GM19463 (cell line): ENCODE results near the gene GPBP1L1.
"Not testable (repeated sequence)": the region's sequence is repeated elsewhere in the genome, so short reads cannot be mapped to it uniquely, and the experiment has no call there.

Source experiments
- ATAC-seq: cut with Tn5 transposase; IDR thresholded peaks from one replicate; pipeline ENCODE4 v1.9.1; 2021; ENCODE audit warnings: mild to moderate bottlenecking, moderate library complexity; ENCODE audit not compliant: unreplicated experiment

The GPBP1L1 gene

DNA sequence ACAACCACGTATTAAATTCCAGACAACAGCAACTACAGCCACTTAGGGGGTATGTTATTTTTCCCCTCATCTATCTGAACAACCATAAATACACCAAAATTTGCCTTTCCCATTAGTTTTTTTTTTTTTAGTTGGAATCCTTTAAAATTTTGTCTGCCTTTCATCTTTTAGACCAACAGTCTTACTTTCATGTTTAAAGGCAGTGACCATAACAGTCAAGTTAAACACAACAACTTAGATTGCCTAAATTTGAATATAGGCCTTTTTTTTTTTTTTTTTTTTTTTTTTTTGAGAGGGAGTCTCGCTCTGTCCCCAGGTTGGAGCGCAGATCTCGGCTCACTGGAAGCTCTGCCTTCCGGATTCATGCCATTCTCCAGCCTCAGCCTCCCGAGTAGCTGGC is 3.4 kb downstream of the GPBP1L1 start:
- ATAC-seq, result no peak

DNA sequence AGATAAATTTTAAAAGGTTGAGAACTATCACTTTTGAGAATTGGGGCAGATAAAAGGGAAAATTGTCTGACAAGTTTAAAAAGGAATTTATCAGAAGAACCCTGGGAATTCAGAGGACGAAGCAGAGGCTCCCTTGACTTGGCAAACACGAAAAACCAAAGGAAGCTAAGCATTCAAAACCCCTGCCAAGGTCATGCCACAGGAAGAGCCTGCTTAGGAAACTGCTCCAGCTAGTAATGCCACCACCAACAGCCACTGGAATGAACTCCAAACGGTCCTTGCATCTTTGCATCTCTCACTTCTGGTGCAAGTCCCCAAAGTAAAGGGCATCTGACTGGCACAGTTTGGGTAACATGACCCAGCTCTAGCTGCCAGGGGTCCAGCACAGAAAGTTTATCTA is 7.2 kb downstream of the GPBP1L1 start:
- ATAC-seq, result no peak

DNA sequence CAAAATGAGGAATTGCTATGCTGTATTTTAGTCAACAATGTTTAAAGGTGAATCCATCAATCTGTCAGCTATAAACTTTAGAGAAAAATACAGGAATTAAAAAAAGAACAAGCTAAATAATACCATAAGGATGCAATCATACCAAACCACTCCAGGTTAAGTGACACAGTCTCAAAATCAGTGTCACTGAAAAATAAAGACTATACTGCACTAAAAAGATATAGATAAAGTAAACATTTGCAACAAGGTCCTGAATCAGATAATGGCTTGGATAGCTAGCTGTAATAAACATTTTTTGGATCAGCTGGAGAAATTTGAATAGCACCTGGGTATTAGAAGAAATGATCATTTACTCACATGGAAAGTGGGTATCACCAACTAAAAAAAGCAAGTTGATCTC is 7.8 kb downstream of the GPBP1L1 start:
- ATAC-seq, result no peak

DNA sequence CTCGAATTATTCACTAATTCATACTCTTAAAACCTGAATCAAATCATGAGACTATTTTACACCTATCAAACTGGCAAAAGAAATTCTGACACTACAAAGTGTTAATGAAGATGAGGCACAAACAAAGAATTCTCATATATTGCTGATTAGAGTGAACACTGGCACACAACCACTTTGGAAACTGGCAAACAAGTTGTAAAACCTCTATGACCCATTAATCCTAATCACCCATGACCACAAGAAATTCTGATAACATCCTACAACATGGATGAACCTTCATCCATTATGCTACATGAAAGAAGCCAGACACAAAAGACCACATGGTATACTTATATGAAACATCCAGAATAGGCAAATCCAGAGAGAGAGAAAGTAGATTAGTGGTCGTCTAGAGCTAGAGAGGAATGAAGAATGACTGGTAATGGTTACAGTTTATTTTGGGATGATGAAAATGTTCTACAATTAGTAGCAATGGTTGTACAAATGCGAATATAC is 8.5 kb downstream of the GPBP1L1 start:
- ATAC-seq, result no peak

DNA sequence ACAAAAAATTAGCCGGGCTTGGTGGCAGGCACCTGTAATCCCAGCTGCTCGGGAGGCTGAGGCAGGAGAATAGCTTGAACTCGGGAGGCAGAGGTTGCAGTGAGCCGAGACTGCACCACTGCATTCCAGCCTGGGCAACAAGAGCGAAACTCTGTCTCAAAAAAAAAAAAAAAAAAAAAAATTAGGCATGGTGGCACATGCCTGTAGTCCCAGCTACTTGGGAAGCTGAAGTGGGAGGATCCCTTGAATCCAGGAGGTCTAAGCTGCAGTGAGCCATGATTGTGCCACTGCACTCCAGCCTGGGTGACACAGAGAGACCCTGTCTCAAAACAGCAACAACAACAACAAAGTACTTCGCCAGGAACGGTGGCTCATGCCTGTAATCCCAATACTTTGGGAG is 9.8 kb downstream of the GPBP1L1 start:
- not testable (repeated sequence) for ATAC-seq

DNA sequence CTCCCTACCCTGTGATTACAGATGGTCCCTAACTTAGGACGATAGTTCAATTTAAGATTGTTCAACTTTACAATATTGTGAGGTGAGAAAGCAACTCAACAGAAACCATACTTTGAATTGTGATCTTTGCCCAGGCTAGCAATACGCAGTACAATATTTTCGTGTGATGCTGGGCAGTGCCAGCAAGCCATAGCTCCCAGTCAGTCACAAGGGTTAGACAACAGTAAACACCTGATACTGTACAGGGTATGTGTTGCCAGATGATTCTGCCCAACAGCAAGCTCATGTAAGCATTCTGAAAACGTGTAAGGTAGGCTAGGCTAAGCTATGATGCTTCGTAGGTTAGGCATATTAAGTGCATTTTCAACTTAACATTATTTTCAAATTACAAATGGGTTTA is 11.9 kb downstream of the GPBP1L1 start:
- ATAC-seq, result no peak

DNA sequence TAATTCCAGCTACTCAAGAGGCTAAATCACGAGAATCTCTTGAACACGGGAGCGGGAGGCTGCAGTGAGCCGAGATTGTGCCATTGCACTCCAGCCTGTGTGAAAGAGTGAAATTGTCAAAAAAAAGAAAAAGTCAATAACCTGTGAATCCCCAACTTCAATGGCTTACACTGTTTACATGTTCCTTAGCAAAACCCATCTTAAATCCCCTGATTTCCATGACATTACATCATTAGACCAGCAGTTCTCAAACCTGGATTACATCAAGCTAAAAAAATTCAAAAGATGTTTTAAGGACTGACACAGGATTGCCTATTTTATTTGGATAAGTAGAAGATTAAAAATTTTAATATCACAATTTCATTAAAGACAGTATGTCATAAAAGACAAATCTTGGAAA is 12.4 kb downstream of the GPBP1L1 start:
- no peak for ATAC-seq

DNA sequence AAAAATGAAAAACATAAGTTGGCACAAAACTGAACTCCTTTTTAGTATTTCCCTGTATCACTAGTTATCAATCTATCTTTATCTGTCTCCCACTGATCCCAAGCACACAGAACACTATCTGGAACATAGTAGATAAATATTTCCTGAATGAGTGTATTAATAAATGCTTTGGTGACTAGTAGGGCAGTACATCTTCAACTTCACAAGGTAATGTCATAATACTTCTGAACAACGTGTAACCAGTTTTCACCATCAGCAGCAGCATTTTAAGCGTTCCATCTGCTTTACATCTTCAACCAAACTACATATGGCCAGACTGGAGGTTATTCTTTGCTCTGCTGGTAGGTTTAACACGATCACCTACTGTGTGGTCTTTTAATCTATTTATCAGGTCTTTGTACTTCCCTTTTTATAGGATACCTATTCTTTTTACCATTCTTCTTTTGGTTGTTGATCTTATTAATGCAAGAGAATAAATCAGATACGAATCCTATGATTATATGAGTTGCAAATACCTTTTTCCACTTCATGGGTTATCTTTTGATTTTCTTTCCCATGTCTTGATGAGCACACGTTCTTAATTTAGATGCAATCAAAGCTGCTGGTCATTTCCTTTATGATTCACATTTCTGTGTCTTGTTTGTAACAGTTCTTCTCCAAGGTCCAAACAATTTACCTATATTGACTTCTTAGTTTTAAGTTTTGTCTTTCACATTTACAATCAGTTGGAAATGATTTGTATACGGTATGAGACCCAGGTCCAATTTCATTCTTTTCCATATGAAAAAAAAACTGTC is 16.3 kb downstream of the GPBP1L1 start:
- ATAC-seq, result no peak

DNA sequence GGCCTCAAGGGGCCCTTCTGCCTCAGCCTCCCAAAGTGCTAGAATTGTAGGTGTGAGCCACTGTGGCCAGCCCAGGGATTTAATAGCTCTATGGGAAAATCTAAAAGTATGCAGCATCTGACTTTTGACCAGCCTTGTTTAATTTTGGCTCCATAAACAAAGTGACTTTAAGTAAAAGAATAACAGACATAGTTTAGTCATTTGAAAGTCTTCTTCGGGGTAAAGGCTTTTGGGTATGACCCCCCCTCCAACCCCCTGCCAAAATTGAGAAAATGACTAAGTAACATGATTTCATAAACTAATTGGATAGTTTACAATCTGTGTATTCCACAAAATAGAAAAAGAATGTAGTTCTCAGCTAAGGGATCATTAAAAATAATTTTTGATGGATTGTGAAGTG is 17.0 kb downstream of the GPBP1L1 start:
- ATAC-seq, result no peak

DNA sequence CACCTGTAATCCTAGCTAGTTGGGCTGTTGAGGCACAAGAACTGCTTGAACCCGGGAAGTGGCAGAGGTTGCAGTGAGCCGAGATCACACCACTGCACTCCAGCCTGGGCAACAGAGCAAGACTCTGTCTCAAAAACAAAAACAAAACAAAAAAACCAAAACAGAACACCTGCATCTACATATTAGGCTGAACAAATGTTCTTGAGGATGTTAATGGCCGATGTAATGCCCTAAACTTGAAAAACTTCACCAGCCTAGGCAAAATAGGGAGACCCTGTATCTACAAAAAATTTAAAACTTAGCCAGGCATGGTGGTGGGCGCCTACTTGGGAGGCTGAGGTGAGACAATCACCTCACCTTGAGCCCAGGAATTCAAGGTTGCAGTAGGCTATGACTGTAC is 17.8 kb downstream of the GPBP1L1 start:
- no peak for ATAC-seq

DNA sequence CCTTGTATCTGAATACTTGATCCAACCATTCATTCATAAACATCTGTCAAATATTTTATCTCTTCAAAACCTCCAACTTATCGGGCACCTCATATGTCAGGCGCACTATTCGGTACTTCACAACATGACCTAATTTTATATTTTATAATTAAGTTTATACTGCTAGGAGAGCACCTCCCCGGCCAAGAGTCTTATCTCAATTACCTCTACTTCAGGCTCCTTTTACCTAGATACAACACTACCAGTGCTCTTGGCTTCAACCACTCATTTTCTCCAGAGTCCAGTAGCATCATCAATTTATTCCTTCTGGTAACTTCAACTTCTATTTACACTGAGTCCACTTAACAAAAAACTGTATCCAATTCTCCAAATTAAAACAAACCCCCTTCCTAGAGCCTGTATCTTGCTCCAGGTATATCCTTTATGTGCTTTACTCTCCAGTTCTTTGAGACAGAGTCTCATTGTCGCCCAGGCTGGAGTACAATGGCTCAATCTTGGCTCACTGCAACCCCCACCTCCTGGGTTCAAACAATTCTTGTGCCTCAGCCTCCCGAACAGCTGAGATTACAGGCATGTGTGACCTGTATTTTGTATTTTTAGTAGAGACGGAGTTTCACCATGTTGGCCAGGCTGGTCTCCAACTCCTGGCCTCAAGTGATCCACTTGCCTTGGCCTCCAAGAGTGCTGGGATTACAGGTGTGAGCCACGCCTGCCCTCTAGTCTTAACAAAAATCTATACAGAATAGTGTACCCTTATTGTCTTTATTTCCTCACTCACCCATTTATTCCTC is 18.8 kb downstream of the GPBP1L1 start:
- ATAC-seq, result no peak

DNA sequence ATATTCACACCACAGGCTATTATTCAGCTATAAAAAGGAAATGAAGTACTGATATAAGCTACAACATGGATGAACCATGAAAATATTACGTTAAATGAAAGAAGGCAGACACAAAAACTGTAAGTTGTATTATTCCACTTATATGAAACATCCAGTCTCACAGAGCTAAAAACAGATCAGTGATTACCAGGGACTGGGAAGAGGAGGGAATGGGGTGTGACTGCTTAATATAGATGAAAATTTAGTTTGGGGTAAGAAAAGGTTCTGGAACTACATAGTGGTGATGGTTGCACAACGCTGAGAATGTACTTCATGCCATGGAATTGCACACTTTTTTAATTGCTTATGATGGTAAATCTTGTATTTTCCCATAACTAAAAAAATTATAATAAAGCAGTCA is 19.5 kb downstream of the GPBP1L1 start:
- no peak for ATAC-seq

DNA sequence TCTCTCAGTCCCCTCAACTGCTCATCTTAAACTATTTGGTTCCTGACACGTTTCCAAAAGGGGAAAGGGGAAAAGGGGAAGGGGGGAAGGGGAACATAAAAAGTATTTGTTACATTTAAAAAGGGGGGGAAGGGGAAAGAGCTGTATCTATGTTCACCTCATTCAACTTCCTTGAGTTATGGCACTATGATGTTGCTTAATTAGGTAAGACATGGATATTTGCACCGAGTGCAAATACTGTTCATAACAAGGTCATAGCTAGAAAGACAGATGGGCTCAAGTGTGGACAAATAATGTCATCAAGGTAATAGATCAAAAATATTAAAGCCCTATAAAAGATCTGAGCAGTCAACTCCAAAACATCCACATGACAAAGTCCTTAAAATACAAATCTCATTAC is 26.0 kb downstream of the GPBP1L1 start:
- no peak for ATAC-seq

DNA sequence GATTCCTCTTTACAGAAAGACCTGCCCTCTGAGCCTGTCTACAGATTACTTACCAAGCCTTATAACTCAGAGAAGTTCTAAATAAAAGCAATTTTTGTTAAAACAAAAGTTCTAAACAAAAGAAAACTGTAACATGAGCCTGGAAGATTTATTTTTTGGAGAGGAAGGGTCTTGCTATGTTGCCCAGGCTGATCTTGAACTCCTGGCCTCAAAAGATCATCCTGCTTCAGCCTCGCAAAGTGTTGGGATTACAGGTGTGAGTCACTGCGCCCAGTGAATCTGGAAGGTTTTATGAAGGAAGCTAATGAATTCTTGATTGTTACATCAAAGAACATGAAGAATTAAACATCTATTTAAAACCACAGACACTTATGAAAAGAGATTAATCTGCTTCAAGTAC is 27.1 kb downstream of the GPBP1L1 start:
- no peak for ATAC-seq

DNA sequence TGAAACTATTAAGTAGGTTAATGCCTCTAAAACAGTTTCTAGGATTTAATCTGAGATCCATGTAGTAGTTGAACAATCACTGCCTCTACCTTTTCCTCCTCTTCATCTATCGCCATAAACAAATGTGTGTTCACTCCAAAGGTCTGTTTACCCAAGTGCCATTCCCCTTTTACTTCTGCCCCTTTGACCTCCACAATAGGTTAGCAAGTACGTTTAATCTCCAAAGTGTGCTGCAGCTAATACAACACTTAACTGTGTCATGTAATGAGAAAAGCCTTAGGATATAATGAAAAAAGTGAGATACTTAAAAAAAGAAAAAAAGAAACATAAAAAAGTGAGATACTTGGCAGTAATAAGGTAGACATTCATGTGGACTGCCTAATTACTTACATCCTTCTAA is 28.2 kb downstream of the GPBP1L1 start:
- ATAC-seq, result no peak

DNA sequence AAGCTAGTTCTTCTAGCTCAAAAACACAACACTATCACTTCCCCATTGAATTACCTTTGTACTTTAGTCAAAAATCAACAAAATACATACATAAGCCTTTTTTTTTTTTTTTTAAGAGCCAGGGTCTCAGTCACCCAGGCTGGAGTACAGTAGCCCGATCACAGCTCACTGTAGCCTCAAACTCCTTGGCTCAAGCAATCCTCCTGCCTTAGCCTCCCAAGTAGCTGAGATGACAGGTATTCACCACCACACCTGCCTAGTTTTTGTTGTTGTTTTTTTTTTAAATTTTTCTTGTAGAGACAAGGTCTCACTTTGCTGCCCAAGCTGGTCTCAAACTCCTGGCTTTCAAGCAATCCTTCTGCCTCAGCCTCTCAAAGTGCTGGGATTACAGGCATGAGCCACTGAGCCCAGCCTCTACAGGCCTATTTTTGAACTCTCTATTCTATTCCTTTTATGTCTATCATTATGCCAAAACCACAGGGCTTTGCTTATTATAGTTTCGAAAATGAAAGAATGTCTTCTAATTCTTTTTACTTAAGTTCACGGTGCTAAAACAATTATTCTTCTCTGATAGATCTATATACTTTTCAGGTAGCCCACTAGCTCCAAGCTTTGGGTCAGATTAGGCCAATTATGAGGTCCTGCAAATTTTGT is 29.6 kb downstream of the GPBP1L1 start:
- ATAC-seq, result no peak

DNA sequence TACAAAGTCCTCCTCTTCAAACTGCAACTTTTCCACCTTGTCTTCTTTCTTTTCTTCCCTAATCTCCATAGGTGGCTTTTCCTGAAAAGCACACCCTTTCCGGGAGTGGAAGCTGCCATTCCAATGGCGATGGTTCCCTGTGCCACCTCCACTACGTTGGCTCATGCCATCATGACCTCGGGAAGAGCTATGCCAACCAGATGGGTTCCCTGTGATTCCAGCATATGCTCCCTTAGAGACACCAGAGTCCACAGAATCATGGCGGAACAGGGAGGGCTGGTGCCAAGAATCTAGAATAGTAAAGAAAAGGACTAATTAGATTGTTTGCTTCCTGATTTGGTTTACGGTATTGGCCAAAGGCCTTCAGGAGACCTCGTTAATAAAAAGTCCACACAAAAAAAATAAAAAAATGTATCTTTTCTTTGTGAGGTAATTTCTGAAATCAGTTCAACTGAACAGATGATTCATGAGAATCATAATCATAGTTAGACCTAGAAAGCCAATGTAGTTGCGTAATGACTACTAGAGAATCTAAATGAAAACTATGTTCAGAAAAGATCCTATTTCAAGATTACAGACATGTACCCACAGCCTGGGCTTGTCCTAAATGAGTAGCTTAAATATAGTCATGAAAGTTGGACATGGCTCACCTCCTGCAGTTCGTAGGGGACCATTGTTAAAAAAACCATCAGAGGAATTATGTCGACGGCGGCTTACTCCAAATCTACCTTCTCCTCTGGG is 31.6 kb downstream of the GPBP1L1 start:
- ATAC-seq, result no peak

DNA sequence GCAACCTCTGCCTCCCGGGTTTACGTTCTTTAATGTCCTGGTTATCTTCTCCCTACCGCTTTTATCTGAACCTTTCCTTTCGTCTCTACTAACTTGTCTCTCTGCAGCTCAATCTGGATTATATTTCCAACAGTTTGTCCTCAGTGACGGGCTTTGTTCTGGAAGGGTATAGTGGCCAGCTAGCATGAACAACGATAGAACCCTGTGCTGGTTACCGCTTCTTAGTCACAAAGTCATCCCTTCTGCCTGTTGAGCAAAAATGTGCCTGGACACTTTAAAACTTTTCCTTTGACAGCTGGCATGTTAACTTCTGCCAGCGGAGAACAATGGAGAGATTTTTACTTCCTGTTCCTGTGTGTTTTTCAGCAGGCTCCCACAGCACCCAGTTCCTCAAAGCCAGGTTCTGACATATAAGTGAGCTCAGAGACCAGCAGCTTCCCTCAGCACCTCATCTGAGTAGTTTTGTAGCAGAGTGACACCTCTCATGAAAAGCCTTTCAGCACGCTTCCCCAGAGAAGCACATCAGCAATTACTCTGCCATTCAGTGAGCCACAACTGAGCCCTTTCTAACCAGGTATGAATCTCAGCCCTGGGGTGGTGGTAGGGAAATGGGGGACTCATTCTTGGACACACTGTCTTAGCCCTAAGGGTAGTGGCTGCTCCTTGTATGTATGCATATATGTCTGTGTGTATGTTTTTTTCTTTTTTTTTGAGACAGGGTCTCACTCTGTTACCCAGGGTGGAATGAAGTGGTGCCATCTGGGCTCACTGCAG is 38.9 kb downstream of the GPBP1L1 start:
- ATAC-seq, result no peak

DNA sequence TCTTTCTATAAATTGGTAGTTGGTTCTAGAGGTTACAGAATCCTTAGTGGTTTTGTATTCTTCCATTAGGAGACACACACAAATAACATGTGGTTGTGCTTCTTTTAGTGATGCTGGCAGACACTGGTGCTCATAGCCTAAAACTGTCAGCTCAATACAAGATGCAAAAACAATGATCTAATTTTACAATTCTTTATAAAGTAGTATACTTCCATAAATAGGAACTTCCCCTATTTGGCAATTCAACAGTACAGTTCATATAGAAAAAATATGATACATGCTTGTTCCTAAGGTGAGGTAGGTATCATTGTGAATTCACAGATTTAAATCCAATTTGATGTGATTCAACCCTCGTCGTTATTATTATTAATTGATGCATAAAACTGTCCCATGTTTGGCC is 41.7 kb downstream of the GPBP1L1 start:
- no peak for ATAC-seq

DNA sequence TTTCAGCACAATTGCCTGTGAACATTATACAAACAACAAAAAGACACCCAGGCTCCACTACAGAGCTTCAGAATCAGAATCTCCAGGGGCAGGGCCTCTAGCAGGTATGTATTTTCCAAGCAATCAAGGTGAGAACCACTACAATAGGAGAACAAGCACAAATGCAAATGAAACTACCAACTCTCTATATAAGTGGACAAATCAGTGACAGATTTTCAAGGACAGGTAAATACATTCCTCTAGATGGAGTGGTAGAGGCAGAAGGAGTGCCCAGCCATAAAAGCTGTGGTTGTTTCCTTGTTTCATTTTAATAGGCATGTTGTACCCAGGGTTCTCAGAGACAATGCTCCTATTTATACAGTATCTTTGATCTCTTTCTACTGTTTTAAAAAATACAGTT is 42.4 kb downstream of the GPBP1L1 start:
- ATAC-seq, result no peak
